SKM-1 treated with dmso at 0.1 percent for 144 hours (cell line): ENCODE results near the gene DGKQ.
"Not testable (repeated sequence)": the region's sequence is repeated elsewhere in the genome, so short reads cannot be mapped to it uniquely, and the experiment has no call there.

Experiments
- DNase-seq: peaks from one replicate; lab custom pipeline; 2025; ENCODE audit not compliant: unreplicated experiment; lab: John Stamatoyannopoulos, UW

DGKQ gene

GRCh38 chr4:1011022-1011665 lies 37.8 kb upstream of the DGKQ start, which contains the start of gene FGFRL1:
TSS of gene FGFRL1 (plus strand) at chr4:1011626. CDS start at chr4:1012486, 860 bp downstream.
- DNase-seq: peak; percentile 89

GRCh38 chr4:1010395-1011021 lies 37.1 kb upstream of the DGKQ start:
- peak; percentile 97 for DNase-seq

- peak; percentile 55 for DNase-seq
Measured at GRCh38 chr4:1009542-1010394, 36.4 kb upstream of the DGKQ start.

- no peak for DNase-seq
Measured at GRCh38 chr4:1008840-1009541, 35.6 kb upstream of the DGKQ start.

- DNase-seq: peak; percentile 23
Measured at GRCh38 chr4:1006856-1007255, 33.5 kb upstream of the DGKQ start.

GRCh38 chr4:1004557-1005485 lies 31.5 kb upstream of the DGKQ start:
- no peak for DNase-seq

GRCh38 chr4:1004071-1004418 lies 30.7 kb upstream of the DGKQ start:
- DNase-seq: no peak

- DNase-seq: no peak
Measured at GRCh38 chr4:1003271-1004070, 30.1 kb upstream of the DGKQ start.

- DNase-seq: no peak
Measured at GRCh38 chr4:1002631-1003251, 29.4 kb upstream of the DGKQ start.

GRCh38 chr4:1002131-1002630 lies 28.8 kb upstream of the DGKQ start:
- no peak for DNase-seq

- no peak for DNase-seq
Measured at GRCh38 chr4:1001561-1002130, 28.3 kb upstream of the DGKQ start.

GRCh38 chr4:1000686-1001260 lies 27.4 kb upstream of the DGKQ start:
- no peak for DNase-seq

GRCh38 chr4:999882-1000425 lies 26.6 kb upstream of the DGKQ start:
- DNase-seq: no peak

- DNase-seq: not testable (repeated sequence)
Measured at GRCh38 chr4:999240-999863, 26.0 kb upstream of the DGKQ start.

GRCh38 chr4:998096-998691 lies 24.8 kb upstream of the DGKQ start:
- no peak for DNase-seq

- no peak for DNase-seq
Measured at GRCh38 chr4:997375-998071, 24.2 kb upstream of the DGKQ start.
